ENCODE results near the gene SH3D19.
A peak's percentile ranks its signal among the peaks of the same experiment; 100 is the strongest.
"Not testable (repeated sequence)": the region's sequence is repeated elsewhere in the genome, so short reads cannot be mapped to it uniquely, and the experiment has no call there.

Gene SH3D19

GRCh38 chr4:151325111-151325948, at the start of gene SH3D19:
SH3D19 (minus strand) TSS chr4:151325605; CDS start chr4:151325352, 253 bp downstream.
- DNase-seq (ENCODE audit: low spot score) = no peak

GRCh38 chr4:151362404-151363164, 37.2 kb upstream of the SH3D19 start:
- DNase-seq (ENCODE audit: low spot score) = peak; percentile 66

GRCh38 chr4:151361966-151362365, 36.6 kb upstream of the SH3D19 start:
- no peak for DNase-seq (ENCODE audit: low spot score)

- no peak for DNase-seq (ENCODE audit: low spot score)
Measured at GRCh38 chr4:151361126-151361525, 35.7 kb upstream of the SH3D19 start.

- DNase-seq (ENCODE audit: low spot score) = no peak
Measured at GRCh38 chr4:151359576-151359975, 34.2 kb upstream of the SH3D19 start.

GRCh38 chr4:151358266-151358665, 32.9 kb upstream of the SH3D19 start:
- no peak for DNase-seq (ENCODE audit: low spot score)

- DNase-seq (ENCODE audit: low spot score) = no peak
Measured at GRCh38 chr4:151356510-151356909, 31.1 kb upstream of the SH3D19 start.

- DNase-seq (ENCODE audit: low spot score) = no peak
Measured at GRCh38 chr4:151355155-151355554, 29.8 kb upstream of the SH3D19 start.

- DNase-seq (ENCODE audit: low spot score) = no peak
Measured at GRCh38 chr4:151347490-151348235, 22.3 kb upstream of the SH3D19 start.

GRCh38 chr4:151344948-151345347, 19.5 kb upstream of the SH3D19 start:
- DNase-seq (ENCODE audit: low spot score) = no peak

- DNase-seq (ENCODE audit: low spot score) = no peak
Measured at GRCh38 chr4:151340751-151341385, 15.5 kb upstream of the SH3D19 start.

- DNase-seq (ENCODE audit: low spot score) = no peak
Measured at GRCh38 chr4:151339467-151339866, 14.1 kb upstream of the SH3D19 start.

- no peak for DNase-seq (ENCODE audit: low spot score)
Measured at GRCh38 chr4:151331276-151332042, 6.1 kb upstream of the SH3D19 start.

- no peak for DNase-seq (ENCODE audit: low spot score)
Measured at GRCh38 chr4:151329217-151330007, 4.0 kb upstream of the SH3D19 start.

GRCh38 chr4:151325949-151326246, 493 bp upstream of the SH3D19 start:
- no peak for DNase-seq (ENCODE audit: low spot score)

- DNase-seq (ENCODE audit: low spot score) = no peak
Measured at GRCh38 chr4:151324752-151325110, 674 bp downstream of the SH3D19 start.

GRCh38 chr4:151324124-151324751, 1.2 kb downstream of the SH3D19 start:
- no peak for DNase-seq (ENCODE audit: low spot score)

- no peak for DNase-seq (ENCODE audit: low spot score)
Measured at GRCh38 chr4:151323667-151324066, 1.7 kb downstream of the SH3D19 start.

- no peak for DNase-seq (ENCODE audit: low spot score)
Measured at GRCh38 chr4:151322570-151322969, 2.8 kb downstream of the SH3D19 start.

- not testable (repeated sequence) for DNase-seq (ENCODE audit: low spot score)
Measured at GRCh38 chr4:151322161-151322560, 3.2 kb downstream of the SH3D19 start.

Measured in CD4-positive, alpha-beta T cell treated with Interleukin-6 at 100 ng/mL for 8 hours (primary cell).